ENCODE data around the gene ATP1B3.
"Not testable (repeated sequence)": the region's sequence is repeated elsewhere in the genome, so short reads cannot be mapped to it uniquely, and the experiment has no call there.

ATP1B3 gene

GRCh38 chr3:141950572-141951493, 74.4 kb downstream of the ATP1B3 start:
- DNase-seq: no peak

- DNase-seq: no peak
Measured at GRCh38 chr3:141952611-141953010, 76.2 kb downstream of the ATP1B3 start.

- no peak for DNase-seq
Measured at GRCh38 chr3:141955175-141955574, 78.7 kb downstream of the ATP1B3 start.

GRCh38 chr3:141959589-141960554, 83.4 kb downstream of the ATP1B3 start:
- DNase-seq: no peak

- no peak for DNase-seq
Measured at GRCh38 chr3:141960731-141961130, 84.3 kb downstream of the ATP1B3 start.

GRCh38 chr3:141963301-141963700, 86.9 kb downstream of the ATP1B3 start:
- DNase-seq: no peak

GRCh38 chr3:141965471-141965870, 89.0 kb downstream of the ATP1B3 start:
- DNase-seq: no peak

GRCh38 chr3:141969711-141970110, 93.3 kb downstream of the ATP1B3 start:
- DNase-seq: no peak

- DNase-seq: no peak
Measured at GRCh38 chr3:141971571-141971970, 95.1 kb downstream of the ATP1B3 start.

- no peak for DNase-seq
Measured at GRCh38 chr3:141972399-141972798, 96.0 kb downstream of the ATP1B3 start.

- not testable (repeated sequence) for DNase-seq
Measured at GRCh38 chr3:141974777-141975176, 98.3 kb downstream of the ATP1B3 start.
